Urinary bladder (tissue), 4 donors: ENCODE data around the gene IDH3B. TPM values are rescaled to one million over a fixed set of nuclear protein-coding genes. Genes with fewer than 3 reads are reported as not detected.
A peak's percentile ranks its signal among the peaks of the same experiment; 100 is the strongest.

Source experiments
- DNase-seq: peaks from one replicate; pipeline ENCODE4 v3.0.0-alpha.2; 2015; ENCODE audit errors: extremely low spot score
- H3K27ac ChIP-seq: one replicate; pipeline ENCODE4 v1.5.1; 2013; ENCODE audit warnings: low read depth, mild to moderate bottlenecking, moderate library complexity
- H3K36me3 ChIP-seq: one replicate; pipeline ENCODE4 v1.6.1; 2013; ENCODE audit warnings: mild to moderate bottlenecking, moderate library complexity; ENCODE audit not compliant: insufficient read depth
- H3K4me1 ChIP-seq: one replicate; pipeline ENCODE4 v1.6.1; 2013; ENCODE audit warnings: mild to moderate bottlenecking, moderate library complexity; ENCODE audit not compliant: insufficient read depth
- H3K4me3 ChIP-seq: one replicate; pipeline ENCODE4 v1.5.1; 2013; ENCODE audit warnings: low read depth, low read length
- WGBS: extraction: QIAGEN DNeasy Blood & Tissue Kit; methylation state at CpG from one replicate; pipeline ENCODE4 v1.1.7; 2013; 5-methylcytosine and 5-hydroxymethylcytosine counted together
- polyA plus RNA-seq: library from polyadenylated mRNA; stranded (reverse); fragments of 200-250 nt; gene quantifications from one replicate; pipeline ENCODE4 v1.2.3, GENCODE V29; 2013
- total RNA-seq: library from RNA; depleted of rRNA; stranded (reverse); fragments of >200 nt; gene quantifications from one replicate; pipeline ENCODE4 v1.2.3, GENCODE V29; 2014
- donor health status: healthy with polysubstance abuse.
- donor health status: healthy.

IDH3B gene
- 44.5 TPM for total RNA-seq
- polyA plus RNA-seq: 102 TPM

GRCh38 chr20:2663887-2664719, at the start of gene IDH3B:
TSS of gene IDH3B (minus strand) at chr20:2664216. CDS start at chr20:2664188, 28 bp downstream.
- peak within 1 kb of the TSS; percentile 82 for H3K4me3 ChIP-seq
- 4% methylated on average over 49 of the region's 49 CpGs for WGBS
- peak; percentile 79 for DNase-seq
- no peaks in the 10 kb centered on the region for H3K36me3 ChIP-seq
- H3K27ac ChIP-seq: peak within 1 kb of the TSS; percentile 76
- H3K4me1 ChIP-seq: no peaks in the 10 kb centered on the region

DNA sequence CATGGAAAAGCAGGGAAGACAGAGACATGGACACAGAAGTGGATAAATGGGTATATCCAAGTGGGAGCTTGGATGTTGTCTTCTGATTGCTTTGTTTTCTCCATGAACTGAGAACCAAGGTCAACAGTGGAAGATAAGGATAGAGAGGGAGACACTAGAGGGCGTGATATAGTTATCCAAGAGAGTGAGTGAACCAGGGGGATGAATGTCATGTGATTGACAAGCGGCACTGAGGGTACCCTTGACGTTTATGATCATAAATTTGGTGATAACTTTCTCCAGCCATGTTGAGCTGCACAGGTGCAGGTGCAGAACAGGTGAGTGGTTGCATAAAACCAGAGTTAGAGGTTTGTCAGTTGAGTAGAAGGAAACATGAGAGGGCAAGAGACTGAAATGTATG, 49.3 kb upstream of the IDH3B start:
- Histone ChIP-seq H3K27ac (no peak overlapping the region), H3K4me3 (no peak overlapping the region), H3K4me1 (no peaks in the 10 kb centered on the region), H3K36me3 (no peaks in the 10 kb centered on the region)
- 25% methylated on average over 3 of the region's 3 CpGs for WGBS
- DNase-seq: no peak

DNA sequence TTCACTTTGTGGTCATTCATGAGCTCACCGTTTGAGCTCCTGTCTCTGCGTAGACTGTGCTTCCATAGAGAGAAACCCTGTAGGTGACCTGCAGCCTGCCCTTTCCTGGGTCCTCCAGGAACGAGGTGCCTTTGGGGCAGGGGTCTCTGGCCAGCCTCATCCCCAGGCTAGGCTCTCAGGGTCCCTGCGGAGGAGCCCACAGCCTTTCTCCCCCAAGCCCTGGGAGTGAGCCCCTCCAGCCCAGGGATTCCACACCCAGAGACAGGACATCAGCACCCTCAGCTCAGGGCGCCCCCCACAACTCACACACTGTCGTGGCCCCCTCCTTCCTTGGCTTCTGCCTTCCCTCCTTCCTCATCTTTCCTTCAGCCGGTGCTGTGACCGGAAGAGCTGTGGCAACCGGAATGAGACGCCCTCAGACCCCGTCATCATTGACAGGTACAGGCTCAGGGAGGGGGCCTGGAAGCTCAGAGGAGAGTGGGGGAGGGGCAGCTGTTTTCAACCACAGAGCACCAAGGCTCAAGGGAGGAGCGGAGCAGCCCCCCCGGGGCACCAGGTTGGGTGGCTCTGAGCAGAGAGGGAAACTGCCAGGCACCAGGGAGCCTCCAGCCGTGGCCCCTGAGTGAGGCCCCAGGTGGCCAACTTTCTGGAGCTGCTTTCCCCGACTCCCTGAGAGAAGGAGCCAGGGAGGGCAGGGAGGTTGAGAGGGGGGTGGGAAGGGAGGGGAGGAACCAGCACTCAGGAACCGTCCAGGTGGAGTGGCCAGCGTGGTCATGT, 45.4 kb upstream of the IDH3B start:
- H3K27ac ChIP-seq: no peak overlapping the region
- no peaks in the 10 kb centered on the region for H3K36me3 ChIP-seq
- WGBS: 67% methylated on average over 17 of the region's 17 CpGs
- no peaks in the 10 kb centered on the region for H3K4me1 ChIP-seq
- no peak overlapping the region for H3K4me3 ChIP-seq
- DNase-seq: no peak

DNA sequence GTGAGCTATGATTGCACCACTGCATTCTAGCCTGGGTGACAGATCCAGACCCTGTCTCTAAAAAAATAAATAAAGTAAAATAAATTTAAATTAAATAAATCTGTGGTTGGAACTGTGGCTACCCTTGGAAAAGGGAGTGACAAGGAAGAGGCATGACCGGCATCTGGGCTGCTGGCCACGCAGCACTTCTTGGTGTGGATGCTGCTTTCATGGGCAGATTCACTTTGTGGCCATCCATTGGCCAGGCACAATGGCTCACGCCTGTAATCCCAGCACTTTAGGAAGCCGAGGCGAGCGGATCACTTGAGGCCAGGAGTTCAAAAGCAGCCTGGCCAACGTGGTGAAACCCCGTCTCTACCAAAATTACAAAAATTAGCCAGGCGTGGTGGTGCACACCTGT, 44.6 kb upstream of the IDH3B start:
- H3K36me3 ChIP-seq: no peaks in the 10 kb centered on the region
- WGBS: 91% methylated on average over 9 of the region's 9 CpGs
- no peak for DNase-seq
- H3K27ac ChIP-seq: no peak overlapping the region
- no peak overlapping the region for H3K4me3 ChIP-seq
- H3K4me1 ChIP-seq: no peaks in the 10 kb centered on the region

DNA sequence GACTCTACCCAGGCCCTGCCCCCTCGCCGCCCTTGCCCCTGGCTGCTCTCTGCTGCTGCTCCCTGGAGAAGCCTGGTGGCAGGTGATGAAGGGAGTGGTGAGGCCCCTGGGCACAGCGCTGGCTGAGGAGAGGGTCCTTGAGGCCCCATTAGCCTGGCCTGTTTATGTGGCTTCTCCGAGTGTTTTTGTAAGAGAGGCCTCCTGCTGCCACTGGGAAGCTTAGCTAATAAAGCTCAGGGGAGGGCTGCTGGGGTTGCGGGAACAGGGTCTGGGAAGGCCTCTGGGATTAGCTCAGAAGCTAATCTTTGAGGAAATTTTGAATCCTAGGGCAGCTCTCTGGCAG, 44.0 kb upstream of the IDH3B start:
- no peak for DNase-seq
- H3K27ac ChIP-seq: no peak overlapping the region
- WGBS: 84% methylated on average over 5 of the region's 5 CpGs

GRCh38 chr20:2707353-2708072, 43.5 kb upstream of the IDH3B start:
- 80% methylated on average over 12 of the region's 12 CpGs for WGBS
- Histone ChIP-seq H3K4me1 (no peaks in the 10 kb centered on the region), H3K4me3 (no peak overlapping the region), H3K36me3 (no peaks in the 10 kb centered on the region), H3K27ac (no peak overlapping the region)
- DNase-seq: no peak

More for the DNA sequence above, 44.0 kb upstream of the IDH3B start:
- H3K4me1 ChIP-seq: no peaks in the 10 kb centered on the region
- H3K36me3 ChIP-seq: no peaks in the 10 kb centered on the region
- no peak overlapping the region for H3K4me3 ChIP-seq

DNA sequence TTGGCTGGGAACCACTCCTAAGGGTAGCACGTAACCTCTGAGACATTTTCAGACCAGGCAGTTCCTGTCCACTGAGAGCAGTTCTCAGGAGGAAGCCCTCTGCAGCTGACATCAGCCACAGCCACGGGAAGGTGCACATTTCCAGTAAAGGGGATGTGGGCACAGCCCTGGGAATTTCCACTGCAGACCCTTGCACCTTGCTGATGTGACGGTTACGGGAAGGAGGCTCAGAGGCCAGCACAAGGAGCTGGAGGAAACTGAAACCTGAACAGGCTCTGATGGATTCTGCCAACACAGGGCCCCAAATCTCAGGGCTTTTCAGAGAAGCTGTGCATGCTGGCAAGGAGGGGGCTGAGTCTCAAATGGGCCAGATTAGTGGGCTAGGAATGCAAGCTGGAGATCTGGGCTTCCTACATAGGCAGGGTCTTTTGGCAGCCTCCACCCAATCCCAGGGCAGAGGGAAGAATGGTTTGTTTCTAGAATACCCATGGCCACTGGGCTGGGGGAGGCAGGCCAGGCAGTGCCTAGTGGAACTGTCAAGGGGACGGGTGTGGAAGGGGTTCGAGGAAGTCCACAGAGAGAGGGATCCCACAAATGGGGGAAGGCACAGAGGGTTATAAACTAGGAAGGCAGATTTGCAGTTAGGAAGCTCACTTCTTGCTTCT, 42.8 kb upstream of the IDH3B start:
- Histone ChIP-seq H3K36me3 (no peaks in the 10 kb centered on the region), H3K4me1 (no peaks in the 10 kb centered on the region), H3K4me3 (no peak overlapping the region), H3K27ac (no peak overlapping the region)
- WGBS: 81% methylated on average over 6 of the region's 6 CpGs
- DNase-seq: no peak

GRCh38 chr20:2705931-2706645, 42.1 kb upstream of the IDH3B start:
- H3K4me3 ChIP-seq: no peak overlapping the region
- H3K27ac ChIP-seq: no peak overlapping the region
- H3K4me1 ChIP-seq: no peaks in the 10 kb centered on the region
- WGBS: 88% methylated on average over 14 of the region's 14 CpGs
- DNase-seq: no peak
- no peaks in the 10 kb centered on the region for H3K36me3 ChIP-seq

DNA sequence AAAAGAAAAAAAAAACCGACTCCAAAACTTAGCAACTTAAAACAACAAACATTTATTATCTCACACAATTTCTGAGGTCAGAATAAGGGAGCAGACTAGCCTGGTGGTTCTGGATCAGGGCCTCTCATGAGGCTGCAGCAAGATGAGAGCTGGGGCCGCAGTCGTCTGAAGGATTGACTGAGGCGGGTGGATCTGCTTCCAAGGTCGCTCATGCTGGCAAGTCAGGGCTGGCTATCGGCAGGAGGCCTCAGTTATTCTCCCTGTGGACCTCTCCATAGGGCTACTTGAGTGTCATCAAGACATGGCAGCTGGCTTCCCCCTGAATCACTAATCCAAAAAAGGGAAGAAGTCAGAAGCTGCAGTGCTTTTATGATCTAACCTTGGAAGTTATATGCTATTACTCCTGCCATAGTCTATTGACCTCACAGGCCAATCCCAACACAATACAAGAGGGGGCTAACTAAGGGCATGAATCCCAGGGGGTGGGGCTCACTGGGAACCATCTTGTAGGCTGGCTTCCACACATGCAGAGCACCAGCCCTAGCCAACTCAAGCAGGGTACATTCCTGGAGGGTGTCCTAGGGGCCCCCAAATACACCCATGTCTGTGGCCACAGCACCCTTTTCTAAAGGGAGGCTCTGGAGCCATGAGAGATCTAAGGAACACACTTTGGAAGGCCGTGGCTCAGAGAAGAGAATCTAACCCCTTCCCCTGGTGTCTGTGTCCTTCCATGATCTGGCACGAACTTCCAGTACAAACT, 39.9 kb upstream of the IDH3B start:
- DNase-seq: no peak
- H3K4me3 ChIP-seq: no peak overlapping the region
- H3K27ac ChIP-seq: no peak overlapping the region
- no peaks in the 10 kb centered on the region for H3K4me1 ChIP-seq
- 89% methylated on average over 8 of the region's 8 CpGs for WGBS
- H3K36me3 ChIP-seq: no peaks in the 10 kb centered on the region

DNA sequence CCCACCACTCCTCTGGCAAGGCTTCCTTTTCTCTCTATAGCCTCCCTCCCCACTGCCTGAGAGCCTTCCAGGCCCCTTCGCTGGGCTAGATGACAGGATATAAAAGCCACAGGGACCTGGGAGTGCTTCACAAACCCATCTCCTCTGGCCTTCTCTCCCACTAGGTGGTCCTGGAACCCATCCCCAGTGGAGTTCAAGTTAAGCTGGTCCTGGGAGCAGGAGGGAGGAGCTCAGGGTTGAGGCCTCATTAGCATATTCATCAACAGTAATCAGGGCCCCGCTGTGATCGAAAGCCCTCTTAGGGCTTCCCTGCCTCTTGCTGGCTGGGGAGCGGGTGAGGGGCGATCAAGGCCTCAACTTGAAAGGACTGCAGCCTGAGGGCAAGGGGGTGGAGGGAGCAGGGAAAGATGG, 37.7 kb upstream of the IDH3B start:
- 72% methylated on average over 5 of the region's 5 CpGs for WGBS

DNA sequence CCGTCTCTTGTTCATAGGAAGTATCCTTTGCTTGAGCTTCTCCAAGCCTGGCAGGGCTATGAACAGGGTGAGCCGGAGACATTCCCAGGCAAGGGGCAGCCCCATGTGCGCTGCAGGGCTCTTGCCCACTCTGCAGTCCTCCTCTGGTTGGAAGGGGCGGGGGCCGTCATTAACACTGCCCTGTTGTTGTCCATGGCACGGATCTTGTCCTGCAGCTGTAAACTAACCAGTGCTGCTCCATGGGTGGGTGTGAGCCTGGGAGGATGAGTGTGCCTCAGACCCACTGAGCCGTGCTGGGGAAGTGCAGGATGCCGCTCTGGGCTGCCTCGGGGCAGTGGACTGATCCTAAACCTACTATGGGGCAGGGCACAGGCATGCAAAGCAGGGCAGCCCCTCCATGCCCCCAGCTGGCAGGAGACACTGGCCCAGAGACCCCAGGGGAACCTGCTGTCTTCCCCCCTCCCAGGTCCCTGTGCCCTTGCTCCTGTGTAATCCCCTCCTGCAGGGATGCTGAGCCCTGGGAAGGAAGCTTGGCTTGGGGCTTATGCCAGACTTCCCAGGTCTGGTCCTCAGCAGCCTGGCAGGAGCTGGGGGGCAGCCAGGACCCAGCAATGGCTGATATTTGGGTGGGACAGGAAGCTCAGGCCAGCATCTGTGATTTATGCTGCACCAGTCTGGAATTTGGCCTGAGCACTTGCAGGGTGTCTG, 37.1 kb upstream of the IDH3B start:
- no peak for DNase-seq
- H3K27ac ChIP-seq: no peak overlapping the region
- 63% methylated on average over 9 of the region's 9 CpGs for WGBS
- H3K36me3 ChIP-seq: no peaks in the 10 kb centered on the region
- H3K4me1 ChIP-seq: no peaks in the 10 kb centered on the region
- H3K4me3 ChIP-seq: no peak overlapping the region

More for the DNA sequence above, 37.7 kb upstream of the IDH3B start:
- H3K36me3 ChIP-seq: no peaks in the 10 kb centered on the region
- no peak for DNase-seq
- H3K4me3 ChIP-seq: no peak overlapping the region
- H3K27ac ChIP-seq: no peak overlapping the region
- no peaks in the 10 kb centered on the region for H3K4me1 ChIP-seq
